Panc1 (cell line): ENCODE measurements around the gene RPUSD3. TPM values are rescaled to one million over a fixed set of nuclear protein-coding genes. Genes with fewer than 3 reads are reported as not detected.
"Not testable (repeated sequence)": the region's sequence is repeated elsewhere in the genome, so short reads cannot be mapped to it uniquely, and the experiment has no call there.

Source experiments
- ATAC-seq: fragments of 200-7000 bp; cut with Tn5 transposase; 2 replicates; pipeline ENCODE4 v1.9.1; 2020; ENCODE audit warnings: mild to moderate bottlenecking, moderate library complexity
- BruUV-seq: library from RNA; stranded (reverse); fragments of 400-500 nt; replicated peaks from 2 replicates; lab custom pipeline; 2021; lab: Mats Ljungman, UMichigan
- CTCF ChIA-PET: fragments of 300-600 bp; sonication (Branson Sonifier 250); formaldehyde crosslinking; loops from one replicate; lab custom pipeline; 2022; ENCODE audit warnings: antibody characterized with exemption; lab: Charles Lee
- POLR2A ChIA-PET: fragments of 300-600 bp; sonication (Branson Sonifier 250); formaldehyde crosslinking; loops from one replicate; lab custom pipeline; 2022; ENCODE audit warnings: antibody characterized with exemption; lab: Charles Lee
- DNase-seq: peaks from one replicate; pipeline ENCODE4 v3.0.0-alpha.2; 2010; ENCODE audit warnings: low read depth, low spot score
- H3K27ac ChIP-seq: 2 replicates; pipeline ENCODE4 v1.5.1; 2011; ENCODE audit warnings: mild to moderate bottlenecking, low read length, inconsistent platforms
- H3K27me3 ChIP-seq: fragments of 200-500 bp; sonication (Bioruptor generic); 2 replicates; pipeline ENCODE4 v1.6.0; 2014; ENCODE audit warnings: low read length, inconsistent platforms; ENCODE audit not compliant: control insufficient read depth, insufficient read depth
- H3K36me3 ChIP-seq: fragments of 200-500 bp; sonication (Bioruptor generic); 2 replicates; pipeline ENCODE4 v1.5.1; 2014; ENCODE audit warnings: inconsistent platforms, mild to moderate bottlenecking, low read length, moderate library complexity; ENCODE audit not compliant: control insufficient read depth, insufficient read depth
- H3K4me1 ChIP-seq: 2 replicates; pipeline ENCODE4 v1.5.1; 2011; ENCODE audit warnings: inconsistent platforms, mild to moderate bottlenecking, low read length, moderate library complexity; ENCODE audit not compliant: control insufficient read depth, insufficient read depth
- H3K4me3 ChIP-seq, 2 experiments: 2 replicates each; pipeline ENCODE4 v1.5.1; 2011 to 2012; ENCODE audit warnings: low read depth in 2 of 2, low read length in 2 of 2, mild to moderate bottlenecking in 2 of 2, inconsistent platforms in 1 of 2, moderate library complexity in 1 of 2
- H3K9me3 ChIP-seq: fragments of 200-500 bp; sonication (Bioruptor generic); 2 replicates; pipeline ENCODE4 v1.5.1; 2014; ENCODE audit warnings: low read depth, mild to moderate bottlenecking, inconsistent platforms, low read length, moderate library complexity; ENCODE audit not compliant: control insufficient read depth, insufficient read depth
- POLR2AphosphoS5 ChIP-seq: IDR thresholded peaks from 2 replicates; pipeline ENCODE4 v1.6.1; 2012; ENCODE audit warnings: mild to moderate bottlenecking, low read depth, low read length, moderate library complexity
- SIN3A ChIP-seq: IDR thresholded peaks from 2 replicates; pipeline ENCODE4 v1.6.1; 2012; ENCODE audit warnings: low read depth, mild to moderate bottlenecking, low read length, moderate library complexity, borderline replicate concordance; ENCODE audit not compliant: insufficient read depth
- TCF7L2 ChIP-seq: IDR thresholded peaks from 2 replicates; pipeline ENCODE4 v1.6.1; 2011; ENCODE audit warnings: mild to moderate bottlenecking, low read depth, low read length, inconsistent platforms
- in situ Hi-C: cut with HindIII; loops from 2 replicates; pipeline ENCODE4 v1.10.0; 2016; ENCODE audit warnings: low sequenced_read_pairs, low pct_unique_long_range_greater_than_20kb
- intact Hi-C: fragments of 100-400 bp; cut with micrococcal nuclease; formaldehyde crosslinking; loops from one replicate; pipeline ENCODE4 v1.10.0; 2022; ENCODE audit not compliant: unreplicated experiment
- total RNA-seq: library from RNA; stranded (reverse); gene quantifications from one replicate; pipeline ENCODE4 v1.2.1, GENCODE V29; 2021; ENCODE audit not compliant: unreplicated experiment
- TF ChIP-seq, protein P1 (sequence below), 2 experiments: IDR thresholded peaks; 2 replicates each; pipeline ENCODE4 v1.6.1; 2011 to 2012; ENCODE audit warnings: low read depth in 2 of 2, control low read depth in 1 of 2, low read length in 1 of 2, mild to moderate bottlenecking in 1 of 2, moderate library complexity in 1 of 2; ENCODE audit not compliant: insufficient read depth in 1 of 2
- TF ChIP-seq, protein P2 (sequence below): fragments of 450-650 bp; IDR thresholded peaks from 2 replicates; pipeline ENCODE4 v1.5.1; 2017; ENCODE audit warnings: mild to moderate bottlenecking

RPUSD3 gene
- total RNA-seq, 1 experiment from 2014 or later = 40.4 TPM

DNA sequence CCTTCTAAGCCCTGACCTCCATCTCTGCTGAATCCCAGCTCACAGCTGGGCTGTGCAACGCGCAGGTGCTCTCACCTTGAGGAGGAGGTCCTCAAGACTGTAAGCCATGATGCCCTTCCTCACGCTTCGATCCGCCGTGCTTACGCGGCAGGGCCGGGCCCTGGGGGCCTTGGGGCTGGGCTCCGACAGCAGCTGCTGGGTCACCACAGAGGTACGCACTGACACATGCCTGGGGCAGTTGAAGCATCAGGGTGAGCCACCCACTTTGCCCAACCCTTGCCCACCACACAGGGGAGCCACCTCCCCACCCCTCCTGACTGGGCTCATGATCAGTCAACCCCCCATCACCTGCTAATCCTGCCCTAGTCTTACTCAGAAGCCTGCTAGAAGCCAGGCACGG lies 33.2 kb upstream of the RPUSD3 start:
- CTCF ChIA-PET = no interaction called here
- ATAC-seq (no peak), DNase-seq (no peak)
- H3K36me3 ChIP-seq = no peaks in the 10 kb centered on the region
- no TSS peak for BruUV-seq
- in situ Hi-C loops (no loop called here), intact Hi-C loops (no loop called here)
- H3K4me3 ChIP-seq = no peak overlapping the region
- H3K9me3 ChIP-seq = no peaks in the 10 kb centered on the region
- POLR2A ChIA-PET = no interaction called here
- TF ChIP-seq, protein P1, sequence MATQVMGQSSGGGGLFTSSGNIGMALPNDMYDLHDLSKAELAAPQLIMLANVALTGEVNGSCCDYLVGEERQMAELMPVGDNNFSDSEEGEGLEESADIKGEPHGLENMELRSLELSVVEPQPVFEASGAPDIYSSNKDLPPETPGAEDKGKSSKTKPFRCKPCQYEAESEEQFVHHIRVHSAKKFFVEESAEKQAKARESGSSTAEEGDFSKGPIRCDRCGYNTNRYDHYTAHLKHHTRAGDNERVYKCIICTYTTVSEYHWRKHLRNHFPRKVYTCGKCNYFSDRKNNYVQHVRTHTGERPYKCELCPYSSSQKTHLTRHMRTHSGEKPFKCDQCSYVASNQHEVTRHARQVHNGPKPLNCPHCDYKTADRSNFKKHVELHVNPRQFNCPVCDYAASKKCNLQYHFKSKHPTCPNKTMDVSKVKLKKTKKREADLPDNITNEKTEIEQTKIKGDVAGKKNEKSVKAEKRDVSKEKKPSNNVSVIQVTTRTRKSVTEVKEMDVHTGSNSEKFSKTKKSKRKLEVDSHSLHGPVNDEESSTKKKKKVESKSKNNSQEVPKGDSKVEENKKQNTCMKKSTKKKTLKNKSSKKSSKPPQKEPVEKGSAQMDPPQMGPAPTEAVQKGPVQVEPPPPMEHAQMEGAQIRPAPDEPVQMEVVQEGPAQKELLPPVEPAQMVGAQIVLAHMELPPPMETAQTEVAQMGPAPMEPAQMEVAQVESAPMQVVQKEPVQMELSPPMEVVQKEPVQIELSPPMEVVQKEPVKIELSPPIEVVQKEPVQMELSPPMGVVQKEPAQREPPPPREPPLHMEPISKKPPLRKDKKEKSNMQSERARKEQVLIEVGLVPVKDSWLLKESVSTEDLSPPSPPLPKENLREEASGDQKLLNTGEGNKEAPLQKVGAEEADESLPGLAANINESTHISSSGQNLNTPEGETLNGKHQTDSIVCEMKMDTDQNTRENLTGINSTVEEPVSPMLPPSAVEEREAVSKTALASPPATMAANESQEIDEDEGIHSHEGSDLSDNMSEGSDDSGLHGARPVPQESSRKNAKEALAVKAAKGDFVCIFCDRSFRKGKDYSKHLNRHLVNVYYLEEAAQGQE (IDR thresholded peaks at IDR 0.05; ENCODE audit: insufficient read depth in 1 of 2, low read depth in 2 of 2, low read length in 1 of 2) = no peak
- TF ChIP-seq, protein P2, sequence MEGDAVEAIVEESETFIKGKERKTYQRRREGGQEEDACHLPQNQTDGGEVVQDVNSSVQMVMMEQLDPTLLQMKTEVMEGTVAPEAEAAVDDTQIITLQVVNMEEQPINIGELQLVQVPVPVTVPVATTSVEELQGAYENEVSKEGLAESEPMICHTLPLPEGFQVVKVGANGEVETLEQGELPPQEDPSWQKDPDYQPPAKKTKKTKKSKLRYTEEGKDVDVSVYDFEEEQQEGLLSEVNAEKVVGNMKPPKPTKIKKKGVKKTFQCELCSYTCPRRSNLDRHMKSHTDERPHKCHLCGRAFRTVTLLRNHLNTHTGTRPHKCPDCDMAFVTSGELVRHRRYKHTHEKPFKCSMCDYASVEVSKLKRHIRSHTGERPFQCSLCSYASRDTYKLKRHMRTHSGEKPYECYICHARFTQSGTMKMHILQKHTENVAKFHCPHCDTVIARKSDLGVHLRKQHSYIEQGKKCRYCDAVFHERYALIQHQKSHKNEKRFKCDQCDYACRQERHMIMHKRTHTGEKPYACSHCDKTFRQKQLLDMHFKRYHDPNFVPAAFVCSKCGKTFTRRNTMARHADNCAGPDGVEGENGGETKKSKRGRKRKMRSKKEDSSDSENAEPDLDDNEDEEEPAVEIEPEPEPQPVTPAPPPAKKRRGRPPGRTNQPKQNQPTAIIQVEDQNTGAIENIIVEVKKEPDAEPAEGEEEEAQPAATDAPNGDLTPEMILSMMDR = no peak
- TF ChIP-seq POLR2AphosphoS5 (no peak), SIN3A (no peak), TCF7L2 (no peak)
- no peaks in the 10 kb centered on the region for H3K27me3 ChIP-seq
- no peaks in the 10 kb centered on the region for H3K4me1 ChIP-seq
- H3K27ac ChIP-seq = no peak overlapping the region

DNA sequence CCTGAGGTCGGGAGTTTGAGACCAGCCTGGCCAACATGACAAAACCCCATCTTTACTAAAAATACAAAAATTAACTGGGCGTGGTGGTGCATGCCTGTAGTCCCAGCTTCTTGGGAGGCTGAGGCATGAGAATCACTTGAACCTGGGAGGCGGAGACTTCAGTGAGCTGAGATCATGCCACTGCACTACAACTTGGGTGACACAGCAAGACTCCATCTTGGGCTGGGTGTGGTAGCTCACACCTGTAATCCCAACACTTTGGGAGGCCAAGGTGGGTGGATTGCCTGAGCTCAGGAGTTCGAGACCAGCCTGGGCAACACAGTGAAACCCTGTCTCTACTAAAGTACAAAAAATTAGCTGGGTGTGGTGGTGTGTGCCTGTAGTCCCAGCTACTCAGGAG lies 32.4 kb upstream of the RPUSD3 start:
- H3K4me1 ChIP-seq, ATAC-seq, DNase-seq, H3K36me3 ChIP-seq, H3K27me3 ChIP-seq, CTCF ChIA-PET, intact Hi-C loops, POLR2A ChIA-PET, in situ Hi-C loops, H3K9me3 ChIP-seq, BruUV-seq, H3K4me3 ChIP-seq, H3K27ac ChIP-seq: not testable (repeated sequence)

DNA sequence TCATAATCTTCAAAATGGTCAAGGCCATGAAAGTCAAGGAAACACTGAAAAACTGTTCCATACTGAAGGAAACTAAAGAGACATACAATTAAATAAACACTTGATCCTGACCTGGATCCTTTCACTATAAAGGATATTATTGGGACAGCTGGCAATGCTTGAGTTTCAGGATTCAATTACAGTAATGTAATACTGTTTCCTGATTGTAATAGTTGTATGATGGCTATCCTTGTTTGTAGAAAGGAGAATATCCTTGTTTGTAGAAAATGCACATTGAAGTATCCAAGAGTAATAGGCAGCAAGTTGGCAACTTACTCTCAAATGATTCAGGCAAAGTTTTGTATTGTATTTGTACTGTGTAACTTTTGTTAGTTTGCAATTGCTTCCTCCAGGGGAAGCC lies 31.6 kb upstream of the RPUSD3 start:
- ATAC-seq (no peak), DNase-seq (no peak)
- H3K9me3 ChIP-seq = no peaks in the 10 kb centered on the region
- no TSS peak for BruUV-seq
- TF ChIP-seq POLR2AphosphoS5 (no peak), TCF7L2 (no peak), SIN3A (no peak)
- TF ChIP-seq, protein P2 = no peak
- TF ChIP-seq, protein P1 (IDR thresholded peaks at IDR 0.05; ENCODE audit: insufficient read depth in 1 of 2, low read depth in 2 of 2, low read length in 1 of 2) = no peak
- no peak overlapping the region for H3K27ac ChIP-seq
- ChIA-PET POLR2A (interaction anchor here (0.6 to 0.8 kb wide), 2 partner anchors 96 to 142 kb away, joined by 3 read pairs; no protein-coding TSS in a partner anchor), CTCF (no interaction called here)
- no peaks in the 10 kb centered on the region for H3K4me1 ChIP-seq
- intact Hi-C loops = no loop called here
- no peak overlapping the region for H3K4me3 ChIP-seq
- no peaks in the 10 kb centered on the region for H3K36me3 ChIP-seq
- in situ Hi-C loops = no loop called here
- no peaks in the 10 kb centered on the region for H3K27me3 ChIP-seq

DNA sequence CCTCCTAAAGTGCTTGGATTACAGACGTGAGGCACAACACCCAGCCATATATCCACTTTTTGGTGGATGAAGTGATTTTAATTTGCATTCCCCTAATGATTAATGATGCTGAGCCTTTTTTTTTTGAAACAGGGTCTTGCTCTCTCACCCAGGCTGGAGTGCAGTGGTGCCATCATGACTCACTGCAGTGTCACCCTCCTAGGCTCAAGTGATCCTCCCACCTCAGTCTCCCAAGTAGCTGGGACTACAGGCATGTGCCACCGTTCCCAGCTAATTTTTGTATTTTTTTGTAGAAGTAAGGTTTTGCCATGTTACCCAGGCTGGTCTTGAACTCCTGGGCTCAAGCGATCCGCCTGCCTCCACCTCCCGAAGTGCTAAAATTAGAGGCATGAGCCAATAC lies 28.3 kb upstream of the RPUSD3 start:
- BruUV-seq, H3K27ac ChIP-seq, H3K4me1 ChIP-seq, H3K4me3 ChIP-seq, in situ Hi-C loops, POLR2A ChIA-PET, H3K9me3 ChIP-seq, CTCF ChIA-PET, H3K36me3 ChIP-seq, H3K27me3 ChIP-seq, ATAC-seq, DNase-seq, intact Hi-C loops: not testable (repeated sequence)
